Endodermal cell (in vitro differentiated cells): ENCODE data around the gene NPB. TPM values are rescaled to one million over a fixed set of nuclear protein-coding genes. Genes with fewer than 3 reads are reported as not detected.

Experiments used
- DNase-seq: peaks from one replicate; pipeline ENCODE4 v3.0.0-alpha.2; 2017
- H3K27ac ChIP-seq: 2 replicates; pipeline ENCODE4 v1.5.1; 2013; ENCODE audit warnings: mild to moderate bottlenecking, low read depth, low read length, moderate library complexity
- H3K27me3 ChIP-seq: 2 replicates; pipeline ENCODE4 v1.6.1; 2013; ENCODE audit warnings: mild to moderate bottlenecking, low read length, moderate library complexity; ENCODE audit not compliant: insufficient read depth, control insufficient read depth, poor library complexity, severe bottlenecking
- H3K36me3 ChIP-seq: 2 replicates; pipeline ENCODE4 v1.7.0; 2013; ENCODE audit warnings: mild to moderate bottlenecking, low read length, moderate library complexity; ENCODE audit not compliant: control insufficient read depth, insufficient read depth
- H3K4me1 ChIP-seq: one replicate; pipeline ENCODE4 v1.7.0; 2013; ENCODE audit warnings: low read length; ENCODE audit not compliant: control insufficient read depth, insufficient read depth
- H3K4me3 ChIP-seq: 2 replicates; pipeline ENCODE4 v1.5.1; 2013; ENCODE audit warnings: mild to moderate bottlenecking, low read length, moderate library complexity
- H3K9ac ChIP-seq: 2 replicates; pipeline ENCODE4 v1.6.1; 2013; ENCODE audit warnings: mild to moderate bottlenecking, low read length, moderate library complexity; ENCODE audit not compliant: poor library complexity, severe bottlenecking; ENCODE audit errors: extremely low read depth
- H3K9me3 ChIP-seq: 2 replicates; pipeline ENCODE4 v1.6.1; 2013; ENCODE audit warnings: mild to moderate bottlenecking, low read length, moderate library complexity; ENCODE audit not compliant: control insufficient read depth
- H3K27ac Mint-ChIP-seq: 2 replicates; pipeline ENCODE4 v1.8.0; 2020; ENCODE audit warnings: mixed read lengths
- H3K27me3 Mint-ChIP-seq: 2 replicates; pipeline ENCODE4 v1.8.0; 2021; ENCODE audit warnings: mild to moderate bottlenecking, mixed read lengths; ENCODE audit not compliant: insufficient read depth
- H3K36me3 Mint-ChIP-seq: 2 replicates; pipeline ENCODE4 v1.8.0; 2020; ENCODE audit warnings: low read depth, mixed read lengths
- H3K4me1 Mint-ChIP-seq: 2 replicates; pipeline ENCODE4 v1.8.0; 2020; ENCODE audit warnings: mixed read lengths
- H3K4me3 Mint-ChIP-seq: 2 replicates; pipeline ENCODE4 v1.8.0; 2020; ENCODE audit warnings: mild to moderate bottlenecking, moderate library complexity, mixed read lengths
- H3K9me3 Mint-ChIP-seq: 2 replicates; pipeline ENCODE4 v1.8.0; 2020; ENCODE audit warnings: mild to moderate bottlenecking, mixed read lengths
- CTCF ChIP-seq: fragments of 200-600 bp; sonication (generic); conservative IDR thresholded peaks from 2 replicates; pipeline ENCODE4 v1.5.0; 2021; ENCODE audit warnings: antibody characterized with exemption, mild to moderate bottlenecking
- WGBS, 2 experiments: methylation state at CpG; one replicate each; pipeline versions ENCODE4 v1.1.5 to v1.1.7; 2013; ENCODE audit warnings: missing lambda C conversion rate in 2 of 2, mixed read lengths in 1 of 2; ENCODE audit not compliant: insufficient coverage in 1 of 2, insufficient read length in 1 of 2; 5-methylcytosine and 5-hydroxymethylcytosine counted together
- total RNA-seq, 2 donors: library from RNA; stranded (reverse); fragmentation: NEBNext Ultra II Directional in 1 of 2; extraction: Animal tissue kit (Norgen Biotek cat#: 25700) in 1 of 2; gene quantifications; 2 replicates in 1 of 2; 3 replicates in 1 of 2; pipeline ENCODE4 v1.2.1, GENCODE V29; 2021

NPB gene
- total RNA-seq, 2 donors from 2014 or later, result 3.3 to 3.7 TPM

- Mint-ChIP-seq H3K9me3 (no peaks in the 10 kb centered on the region), H3K27ac (peak overlapping the region; percentile 94), H3K27me3 (peaks cover 6% of the 10 kb centered on the region), H3K4me3 (peak overlapping the region; percentile 88), H3K4me1 (peaks cover 25% of the 10 kb centered on the region), H3K36me3 (peaks cover 21% of the 10 kb centered on the region)
- peak; percentile 91 for DNase-seq
- Histone ChIP-seq H3K4me3 (peak overlapping the region; percentile 68), H3K36me3 (peaks cover 16% of the 10 kb centered on the region), H3K9ac (peak overlapping the region; percentile 44), H3K27me3 (peaks cover 4% of the 10 kb centered on the region), H3K27ac (no peak overlapping the region), H3K4me1 (peaks cover 22% of the 10 kb centered on the region), H3K9me3 (no peaks in the 10 kb centered on the region)
- 55 to 73% methylated on average over 15 to 21 of the region's 21 CpGs for WGBS, 2 experiments
- TF ChIP-seq CTCF, result peak; percentile 27
These were observed 22.8 kb downstream of the NPB start for GRCh38 chr17:81924557-81925532.

GRCh38 chr17:81925860-81926450 lies 23.9 kb downstream of the NPB start:
- Histone ChIP-seq H3K4me3 (peak overlapping the region; percentile 87), H3K9ac (peak overlapping the region; percentile 89), H3K4me1 (peaks cover 22% of the 10 kb centered on the region), H3K9me3 (no peaks in the 10 kb centered on the region), H3K27me3 (peaks cover 4% of the 10 kb centered on the region), H3K27ac (peak overlapping the region; percentile 32), H3K36me3 (peaks cover 5% of the 10 kb centered on the region)
- Mint-ChIP-seq H3K4me3 (peak overlapping the region; percentile 88), H3K27ac (peak overlapping the region; percentile 94), H3K4me1 (peaks cover 25% of the 10 kb centered on the region), H3K36me3 (peaks cover 15% of the 10 kb centered on the region), H3K27me3 (peaks cover 6% of the 10 kb centered on the region), H3K9me3 (no peaks in the 10 kb centered on the region)
- 67 to 76% methylated on average over 6 to 8 of the region's 10 CpGs for WGBS, 2 experiments
- no peak for TF ChIP-seq CTCF
- no peak for DNase-seq

GRCh38 chr17:81926451-81927151 lies 24.6 kb downstream of the NPB start:
- Mint-ChIP-seq H3K4me3 (peak overlapping the region; percentile 88), H3K27ac (peak overlapping the region; percentile 94), H3K36me3 (peaks cover 11% of the 10 kb centered on the region), H3K27me3 (peaks cover 6% of the 10 kb centered on the region), H3K4me1 (peaks cover 22% of the 10 kb centered on the region), H3K9me3 (no peaks in the 10 kb centered on the region)
- DNase-seq, result peak; percentile 91
- Histone ChIP-seq H3K4me3 (peak overlapping the region; percentile 87), H3K27ac (peak overlapping the region; percentile 87), H3K4me1 (peaks cover 22% of the 10 kb centered on the region), H3K9me3 (no peaks in the 10 kb centered on the region), H3K9ac (peak overlapping the region; percentile 89), H3K27me3 (peaks cover 4% of the 10 kb centered on the region), H3K36me3 (no peaks in the 10 kb centered on the region)
- TF ChIP-seq CTCF, result no peak
- WGBS, 2 experiments, result 0 to 2% methylated on average over 11 to 46 of the region's 46 CpGs
